HEK293T (cell line): ENCODE results near the gene CITED2.

ENCODE experiments used
- ARNT ChIP-seq: fragments of 450-650 bp; IDR thresholded peaks from 2 replicates; pipeline ENCODE4 v1.6.1; 2017; ENCODE audit warnings: mild to moderate bottlenecking
- BHLHE40 ChIP-seq: fragments of 450-650 bp; IDR thresholded peaks from 2 replicates; pipeline ENCODE4 v1.6.1; 2016; ENCODE audit warnings: mild to moderate bottlenecking, moderate library complexity, borderline replicate concordance
- FOXA1 ChIP-seq: fragments of 450-650 bp; IDR thresholded peaks from 2 replicates; pipeline ENCODE4 v1.6.1; 2016; ENCODE audit warnings: mild to moderate bottlenecking
- FOXK2 ChIP-seq: fragments of 450-650 bp; IDR thresholded peaks from 2 replicates; pipeline ENCODE4 v1.6.1; 2016; ENCODE audit warnings: mild to moderate bottlenecking
- FOXM1 ChIP-seq: fragments of 450-650 bp; IDR thresholded peaks from 2 replicates; pipeline ENCODE4 v1.6.1; 2017; ENCODE audit warnings: mild to moderate bottlenecking, borderline replicate concordance
- L3MBTL2 ChIP-seq: fragments of 450-650 bp; conservative IDR thresholded peaks from 2 replicates; pipeline ENCODE4 v1.6.1; 2016; ENCODE audit warnings: mild to moderate bottlenecking
- LEF1 ChIP-seq: fragments of 450-650 bp; IDR thresholded peaks from 2 replicates; pipeline ENCODE4 v1.6.1; 2017; ENCODE audit warnings: mild to moderate bottlenecking, borderline replicate concordance
- NFRKB ChIP-seq: fragments of 450-650 bp; IDR thresholded peaks from 2 replicates; pipeline ENCODE4 v1.6.1; 2016; ENCODE audit warnings: mild to moderate bottlenecking, moderate library complexity
- SP1 ChIP-seq: fragments of 450-650 bp; IDR thresholded peaks from 2 replicates; pipeline ENCODE4 v1.6.1; 2017
- SUZ12 ChIP-seq: fragments of 450-650 bp; IDR thresholded peaks from 2 replicates; pipeline ENCODE4 v1.6.1; 2016; ENCODE audit warnings: mild to moderate bottlenecking
- TARDBP ChIP-seq: fragments of 450-650 bp; IDR thresholded peaks from 2 replicates; pipeline ENCODE4 v1.6.1; 2016
- TF ChIP-seq, protein P1 (sequence below): fragments of 450-650 bp; IDR thresholded peaks from 2 replicates; pipeline ENCODE4 v1.6.1; 2016

GRCh38 chr6:139361211-139361610 is 13.2 kb downstream of the CITED2 start:
- TF ChIP-seq NFRKB (no peak), L3MBTL2 (no peak), SUZ12 (no peak), FOXK2 (no peak), SP1 (no peak), BHLHE40 (no peak), FOXA1 (no peak), TARDBP (no peak), FOXM1 (no peak), ARNT (no peak), LEF1 (no peak)
- TF ChIP-seq, protein P1, sequence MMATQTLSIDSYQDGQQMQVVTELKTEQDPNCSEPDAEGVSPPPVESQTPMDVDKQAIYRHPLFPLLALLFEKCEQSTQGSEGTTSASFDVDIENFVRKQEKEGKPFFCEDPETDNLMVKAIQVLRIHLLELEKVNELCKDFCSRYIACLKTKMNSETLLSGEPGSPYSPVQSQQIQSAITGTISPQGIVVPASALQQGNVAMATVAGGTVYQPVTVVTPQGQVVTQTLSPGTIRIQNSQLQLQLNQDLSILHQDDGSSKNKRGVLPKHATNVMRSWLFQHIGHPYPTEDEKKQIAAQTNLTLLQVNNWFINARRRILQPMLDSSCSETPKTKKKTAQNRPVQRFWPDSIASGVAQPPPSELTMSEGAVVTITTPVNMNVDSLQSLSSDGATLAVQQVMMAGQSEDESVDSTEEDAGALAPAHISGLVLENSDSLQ: no peak
